ENCODE measurements around the gene SEC14L1.

SEC14L1 gene

DNA sequence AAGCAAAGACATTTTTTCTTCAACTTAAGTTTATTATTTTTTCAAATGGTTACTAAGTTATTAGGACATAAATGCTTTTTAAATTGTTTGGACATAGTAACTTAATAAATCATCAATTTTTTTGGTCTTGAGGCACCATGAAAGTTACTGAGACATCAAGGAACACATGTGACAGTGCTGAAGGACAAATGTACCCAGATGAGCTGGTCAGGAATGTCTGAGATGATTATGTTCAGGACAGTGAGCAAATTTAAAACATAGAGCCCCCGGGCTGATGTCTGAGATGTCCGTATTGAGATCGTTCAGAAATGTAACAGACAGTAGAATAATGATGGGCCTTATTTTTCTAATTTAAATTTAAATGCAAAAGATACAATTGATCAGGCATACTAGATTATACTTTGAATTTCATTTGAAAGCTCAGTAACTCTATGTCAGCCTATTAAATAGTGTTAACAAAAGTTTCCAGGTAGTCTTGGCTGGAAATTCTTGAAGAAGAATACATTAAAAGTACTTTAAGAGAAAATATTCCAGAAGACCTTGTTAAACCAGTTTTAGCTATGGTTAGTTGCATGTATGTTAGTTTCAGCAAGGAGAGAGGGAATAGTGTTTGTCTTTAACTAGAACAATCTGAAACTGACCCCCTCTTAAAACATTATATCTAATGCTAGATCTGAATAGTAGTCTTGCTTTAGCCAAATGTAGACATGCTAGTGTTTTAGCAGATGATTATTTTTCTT is 36.4 kb downstream of the SEC14L1 start:
- TF ChIP-seq, protein P1, sequence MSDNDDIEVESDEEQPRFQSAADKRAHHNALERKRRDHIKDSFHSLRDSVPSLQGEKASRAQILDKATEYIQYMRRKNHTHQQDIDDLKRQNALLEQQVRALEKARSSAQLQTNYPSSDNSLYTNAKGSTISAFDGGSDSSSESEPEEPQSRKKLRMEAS (IDR thresholded peaks at IDR 0.05): no peak
- TF ChIP-seq RAD21 (IDR thresholded peaks at IDR 0.05; ENCODE audit: low read depth) (no peak), EP300 (IDR thresholded peaks at IDR 0.05; ENCODE audit: borderline replicate concordance) (no peak), EGR1 (IDR thresholded peaks at IDR 0.05) (no peak), NFIC (IDR thresholded peaks at IDR 0.05) (no peak), YY1 (IDR thresholded peaks at IDR 0.05; ENCODE audit: low read depth) (no peak), ZBTB7A (IDR thresholded peaks at IDR 0.05; ENCODE audit: low read depth) (no peak), TEAD4 (IDR thresholded peaks at IDR 0.05) (no peak)

DNA sequence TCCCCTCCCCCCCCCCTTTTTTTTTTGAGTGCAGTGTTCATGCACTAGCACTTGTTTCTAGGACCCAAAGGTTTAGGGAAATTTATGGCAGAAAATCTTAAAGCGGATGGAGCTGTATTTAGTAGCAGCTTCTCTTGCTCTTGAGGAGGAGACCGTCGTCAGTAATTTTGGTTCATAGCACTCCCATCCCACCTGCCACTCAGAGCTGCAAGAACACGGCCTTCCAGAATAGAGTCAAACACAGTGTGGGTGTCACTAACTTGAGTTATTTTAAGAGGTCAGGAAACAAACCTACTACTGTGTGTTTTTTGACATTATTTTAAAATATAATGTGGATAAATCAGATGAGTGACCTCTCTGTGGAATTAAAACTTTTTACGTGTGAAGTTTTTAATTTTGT is 37.3 kb downstream of the SEC14L1 start:
- no peak for TF ChIP-seq FOXM1 (IDR thresholded peaks at IDR 0.05; ENCODE audit: borderline replicate concordance, low read depth)
- TF ChIP-seq, protein P1 (IDR thresholded peaks at IDR 0.05): no peak
- TF ChIP-seq TAF1 (IDR thresholded peaks at IDR 0.05; ENCODE audit: low read depth): no peak
- TF ChIP-seq NFIC (IDR thresholded peaks at IDR 0.05): no peak
- no peak for TF ChIP-seq EGR1 (IDR thresholded peaks at IDR 0.05)

DNA sequence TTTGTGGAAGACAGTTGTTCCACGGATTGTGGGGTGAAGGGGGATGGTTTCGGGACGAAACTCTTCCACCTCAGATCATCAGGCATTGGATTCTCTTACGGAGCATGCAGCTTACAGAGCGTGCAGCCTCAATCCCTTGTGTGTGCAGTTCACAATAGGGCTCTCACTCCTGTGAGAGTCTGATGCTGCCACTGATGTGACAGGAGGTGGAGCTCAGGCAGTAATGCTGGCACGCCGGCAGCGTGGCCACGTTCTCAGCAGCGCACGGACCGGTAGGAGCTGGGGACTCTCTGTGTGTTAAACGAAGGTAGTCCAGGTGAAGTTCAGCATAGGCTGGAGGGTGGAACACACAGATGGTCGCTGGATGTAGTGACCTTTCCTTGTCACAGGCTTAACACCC is 37.8 kb downstream of the SEC14L1 start:
- no peak for TF ChIP-seq FOXM1 (IDR thresholded peaks at IDR 0.05; ENCODE audit: borderline replicate concordance, low read depth)
- no peak for TF ChIP-seq TAF1 (IDR thresholded peaks at IDR 0.05; ENCODE audit: low read depth)
- TF ChIP-seq, protein P2, sequence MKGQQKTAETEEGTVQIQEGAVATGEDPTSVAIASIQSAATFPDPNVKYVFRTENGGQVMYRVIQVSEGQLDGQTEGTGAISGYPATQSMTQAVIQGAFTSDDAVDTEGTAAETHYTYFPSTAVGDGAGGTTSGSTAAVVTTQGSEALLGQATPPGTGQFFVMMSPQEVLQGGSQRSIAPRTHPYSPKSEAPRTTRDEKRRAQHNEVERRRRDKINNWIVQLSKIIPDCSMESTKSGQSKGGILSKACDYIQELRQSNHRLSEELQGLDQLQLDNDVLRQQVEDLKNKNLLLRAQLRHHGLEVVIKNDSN (IDR thresholded peaks at IDR 0.05): no peak
- TF ChIP-seq NFIC (IDR thresholded peaks at IDR 0.05): no peak
- TF ChIP-seq CREB1 (IDR thresholded peaks at IDR 0.05; ENCODE audit: low read depth): no peak
- no peak for TF ChIP-seq ZBTB7A (IDR thresholded peaks at IDR 0.05; ENCODE audit: low read depth)
- TF ChIP-seq TCF12 (IDR thresholded peaks at IDR 0.05; ENCODE audit: low read depth): no peak
- TF ChIP-seq CEBPB (IDR thresholded peaks at IDR 0.05): no peak
- TF ChIP-seq, protein P1 (IDR thresholded peaks at IDR 0.05): no peak
- TF ChIP-seq YY1 (IDR thresholded peaks at IDR 0.05; ENCODE audit: low read depth): no peak
- TF ChIP-seq, protein P3, sequence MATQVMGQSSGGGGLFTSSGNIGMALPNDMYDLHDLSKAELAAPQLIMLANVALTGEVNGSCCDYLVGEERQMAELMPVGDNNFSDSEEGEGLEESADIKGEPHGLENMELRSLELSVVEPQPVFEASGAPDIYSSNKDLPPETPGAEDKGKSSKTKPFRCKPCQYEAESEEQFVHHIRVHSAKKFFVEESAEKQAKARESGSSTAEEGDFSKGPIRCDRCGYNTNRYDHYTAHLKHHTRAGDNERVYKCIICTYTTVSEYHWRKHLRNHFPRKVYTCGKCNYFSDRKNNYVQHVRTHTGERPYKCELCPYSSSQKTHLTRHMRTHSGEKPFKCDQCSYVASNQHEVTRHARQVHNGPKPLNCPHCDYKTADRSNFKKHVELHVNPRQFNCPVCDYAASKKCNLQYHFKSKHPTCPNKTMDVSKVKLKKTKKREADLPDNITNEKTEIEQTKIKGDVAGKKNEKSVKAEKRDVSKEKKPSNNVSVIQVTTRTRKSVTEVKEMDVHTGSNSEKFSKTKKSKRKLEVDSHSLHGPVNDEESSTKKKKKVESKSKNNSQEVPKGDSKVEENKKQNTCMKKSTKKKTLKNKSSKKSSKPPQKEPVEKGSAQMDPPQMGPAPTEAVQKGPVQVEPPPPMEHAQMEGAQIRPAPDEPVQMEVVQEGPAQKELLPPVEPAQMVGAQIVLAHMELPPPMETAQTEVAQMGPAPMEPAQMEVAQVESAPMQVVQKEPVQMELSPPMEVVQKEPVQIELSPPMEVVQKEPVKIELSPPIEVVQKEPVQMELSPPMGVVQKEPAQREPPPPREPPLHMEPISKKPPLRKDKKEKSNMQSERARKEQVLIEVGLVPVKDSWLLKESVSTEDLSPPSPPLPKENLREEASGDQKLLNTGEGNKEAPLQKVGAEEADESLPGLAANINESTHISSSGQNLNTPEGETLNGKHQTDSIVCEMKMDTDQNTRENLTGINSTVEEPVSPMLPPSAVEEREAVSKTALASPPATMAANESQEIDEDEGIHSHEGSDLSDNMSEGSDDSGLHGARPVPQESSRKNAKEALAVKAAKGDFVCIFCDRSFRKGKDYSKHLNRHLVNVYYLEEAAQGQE (IDR thresholded peaks at IDR 0.05; ENCODE audit: low read depth): no peak
- TF ChIP-seq EP300 (IDR thresholded peaks at IDR 0.05; ENCODE audit: borderline replicate concordance): no peak
- TF ChIP-seq RAD21 (IDR thresholded peaks at IDR 0.05; ENCODE audit: low read depth): no peak
- no peak for TF ChIP-seq EGR1 (IDR thresholded peaks at IDR 0.05)
- TF ChIP-seq TEAD4 (IDR thresholded peaks at IDR 0.05): no peak

DNA sequence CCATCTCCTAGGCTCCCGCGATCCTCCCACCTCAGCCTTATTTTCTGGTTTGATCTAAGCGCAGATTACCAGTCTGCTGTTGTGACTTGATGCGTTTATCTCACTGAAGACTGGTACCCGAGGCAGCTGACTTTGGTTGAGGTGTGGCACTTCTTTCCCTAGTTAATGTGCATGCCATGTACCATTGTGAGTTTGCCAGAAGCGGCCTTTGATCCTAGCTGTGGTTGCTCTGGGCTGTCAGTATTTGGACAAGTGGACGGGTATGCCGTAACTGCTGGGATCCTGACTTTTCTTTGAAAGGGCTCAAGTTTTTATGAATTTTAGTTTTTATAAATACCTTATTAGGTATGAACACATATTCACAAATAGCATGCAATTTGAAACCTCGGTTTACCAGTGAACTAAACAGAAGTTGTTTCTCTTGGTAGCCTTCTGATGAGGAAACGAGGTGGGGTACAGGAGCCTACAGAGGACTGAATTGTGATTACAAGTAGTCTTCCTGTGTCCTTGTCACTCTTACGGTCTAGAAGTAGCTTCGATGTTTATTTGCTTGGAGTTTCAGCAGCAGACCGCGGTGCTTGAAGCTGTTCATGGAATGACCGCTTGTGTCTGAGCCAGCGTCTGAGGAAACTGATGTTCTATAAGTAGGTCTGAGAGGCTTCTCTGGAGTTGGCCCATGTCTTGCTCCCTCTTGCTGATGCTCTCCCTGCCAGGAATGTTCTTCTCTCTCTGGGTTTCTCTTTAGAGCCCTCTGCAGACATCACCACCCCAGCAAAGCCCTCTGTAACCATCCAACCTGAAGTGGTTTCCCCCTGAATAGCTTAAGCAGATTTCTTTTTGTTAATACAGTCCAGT is 40.0 kb downstream of the SEC14L1 start:
- TF ChIP-seq, protein P3 (IDR thresholded peaks at IDR 0.05; ENCODE audit: low read depth): no peak
- TF ChIP-seq TAF1 (IDR thresholded peaks at IDR 0.05; ENCODE audit: low read depth) (no peak), RAD21 (IDR thresholded peaks at IDR 0.05; ENCODE audit: low read depth) (no peak), YY1 (IDR thresholded peaks at IDR 0.05; ENCODE audit: low read depth) (no peak), EP300 (IDR thresholded peaks at IDR 0.05; ENCODE audit: borderline replicate concordance) (no peak), FOXM1 (IDR thresholded peaks at IDR 0.05; ENCODE audit: borderline replicate concordance, low read depth) (no peak), CEBPB (IDR thresholded peaks at IDR 0.05) (no peak), TCF12 (IDR thresholded peaks at IDR 0.05; ENCODE audit: low read depth) (no peak), NFIC (IDR thresholded peaks at IDR 0.05) (no peak), ZBTB7A (IDR thresholded peaks at IDR 0.05; ENCODE audit: low read depth) (no peak), TEAD4 (IDR thresholded peaks at IDR 0.05) (no peak), CREB1 (IDR thresholded peaks at IDR 0.05; ENCODE audit: low read depth) (no peak), EGR1 (IDR thresholded peaks at IDR 0.05) (no peak)
- TF ChIP-seq, protein P1 (IDR thresholded peaks at IDR 0.05): no peak
- TF ChIP-seq, protein P2 (IDR thresholded peaks at IDR 0.05): no peak

Data from Ishikawa (cell line).